ENCODE measurements around the gene RETREG3.
"Not testable (repeated sequence)": the region's sequence is repeated elsewhere in the genome, so short reads cannot be mapped to it uniquely, and the experiment has no call there.

Gene RETREG3

GRCh38 chr17:42560246-42560645 lies 48.9 kb downstream of the RETREG3 start:
- Histone ChIP-seq H3K79me2 (ENCODE audit: insufficient read depth, low read length) (no peaks in the 10 kb centered on the region), H3K9me2 (ENCODE audit: low read depth, low read length) (no peaks in the 10 kb centered on the region), H3K4me3 (ENCODE audit: low read depth, low read length, poor library complexity, severe bottlenecking) (no peak overlapping the region), H3K9me3 (ENCODE audit: low read length) (no peaks in the 10 kb centered on the region), H3K27me3 (ENCODE audit: insufficient read depth, low read length) (no peaks in the 10 kb centered on the region), H3K36me3 (ENCODE audit: insufficient read depth, low read length) (peaks cover 10% of the 10 kb centered on the region), H3K9ac (ENCODE audit: low read length) (no peak overlapping the region), H3K4me2 (ENCODE audit: low read length) (no peak overlapping the region), H3K27ac (ENCODE audit: low read depth, low read length, poor library complexity, severe bottlenecking) (no peak overlapping the region), H4K20me1 (ENCODE audit: insufficient read depth, low read length) (no peaks in the 10 kb centered on the region), H2AFZ (ENCODE audit: low read length) (no peak overlapping the region), H3K4me1 (ENCODE audit: insufficient read depth, low read length, severe bottlenecking) (peaks cover 33% of the 10 kb centered on the region), H3F3A (ENCODE audit: insufficient read depth, low read length) (no peaks in the 10 kb centered on the region)
- TF ChIP-seq CTCF (IDR thresholded peaks at IDR 0.05; ENCODE audit: low read length) = no peak
- TF ChIP-seq EZH2 (IDR thresholded peaks at IDR 0.05; ENCODE audit: borderline replicate concordance, low read length) = no peak

- H3K27ac ChIP-seq (ENCODE audit: low read depth, low read length, poor library complexity, severe bottlenecking) = no peak overlapping the region
- no peaks in the 10 kb centered on the region for H3K9me2 ChIP-seq (ENCODE audit: low read depth, low read length)
- H2AFZ ChIP-seq (ENCODE audit: low read length) = no peak overlapping the region
- H3K27me3 ChIP-seq (ENCODE audit: insufficient read depth, low read length) = no peaks in the 10 kb centered on the region
- no peaks in the 10 kb centered on the region for H3K36me3 ChIP-seq (ENCODE audit: insufficient read depth, low read length)
- no peaks in the 10 kb centered on the region for H3K9me3 ChIP-seq (ENCODE audit: low read length)
- no peak overlapping the region for H3K4me2 ChIP-seq (ENCODE audit: low read length)
- TF ChIP-seq EZH2 (IDR thresholded peaks at IDR 0.05; ENCODE audit: borderline replicate concordance, low read length) (no peak), CTCF (IDR thresholded peaks at IDR 0.05; ENCODE audit: low read length) (no peak)
- H3F3A ChIP-seq (ENCODE audit: insufficient read depth, low read length) = no peaks in the 10 kb centered on the region
- no peak overlapping the region for H3K4me3 ChIP-seq (ENCODE audit: low read depth, low read length, poor library complexity, severe bottlenecking)
- no peaks in the 10 kb centered on the region for H4K20me1 ChIP-seq (ENCODE audit: insufficient read depth, low read length)
- no peaks in the 10 kb centered on the region for H3K79me2 ChIP-seq (ENCODE audit: insufficient read depth, low read length)
- H3K9ac ChIP-seq (ENCODE audit: low read length) = no peak overlapping the region
- peaks cover 38% of the 10 kb centered on the region for H3K4me1 ChIP-seq (ENCODE audit: insufficient read depth, low read length, severe bottlenecking)
These were observed 50.1 kb downstream of the RETREG3 start for GRCh38 chr17:42559075-42559474.

GRCh38 chr17:42555961-42556617 lies 53.1 kb downstream of the RETREG3 start:
- H3K9ac ChIP-seq (ENCODE audit: low read length); H3K9me2 ChIP-seq (ENCODE audit: low read depth, low read length); H3F3A ChIP-seq (ENCODE audit: insufficient read depth, low read length); H3K4me2 ChIP-seq (ENCODE audit: low read length); H3K36me3 ChIP-seq (ENCODE audit: insufficient read depth, low read length); H2AFZ ChIP-seq (ENCODE audit: low read length); H3K27me3 ChIP-seq (ENCODE audit: insufficient read depth, low read length); H3K9me3 ChIP-seq (ENCODE audit: low read length); H4K20me1 ChIP-seq (ENCODE audit: insufficient read depth, low read length); H3K79me2 ChIP-seq (ENCODE audit: insufficient read depth, low read length); H3K4me3 ChIP-seq (ENCODE audit: low read depth, low read length, poor library complexity, severe bottlenecking); H3K27ac ChIP-seq (ENCODE audit: low read depth, low read length, poor library complexity, severe bottlenecking): not testable (repeated sequence)
- peak; percentile 16; the same call in 1 of the 2 replicates for TF ChIP-seq CTCF (IDR thresholded peaks at IDR 0.05; ENCODE audit: low read length)
- peaks cover 18% of the 10 kb centered on the region for H3K4me1 ChIP-seq (ENCODE audit: insufficient read depth, low read length, severe bottlenecking)
